DMS79 treated with DMSO at 0.1 percent for 48 hours (cell line): Measurements from ENCODE around the gene ATF7.
"Not testable (repeated sequence)": the region's sequence is repeated elsewhere in the genome, so short reads cannot be mapped to it uniquely, and the experiment has no call there.

Source experiments
- DNase-seq: peaks from one replicate; lab custom pipeline; 2025; lab: John Stamatoyannopoulos, UW

ATF7 gene

DNA sequence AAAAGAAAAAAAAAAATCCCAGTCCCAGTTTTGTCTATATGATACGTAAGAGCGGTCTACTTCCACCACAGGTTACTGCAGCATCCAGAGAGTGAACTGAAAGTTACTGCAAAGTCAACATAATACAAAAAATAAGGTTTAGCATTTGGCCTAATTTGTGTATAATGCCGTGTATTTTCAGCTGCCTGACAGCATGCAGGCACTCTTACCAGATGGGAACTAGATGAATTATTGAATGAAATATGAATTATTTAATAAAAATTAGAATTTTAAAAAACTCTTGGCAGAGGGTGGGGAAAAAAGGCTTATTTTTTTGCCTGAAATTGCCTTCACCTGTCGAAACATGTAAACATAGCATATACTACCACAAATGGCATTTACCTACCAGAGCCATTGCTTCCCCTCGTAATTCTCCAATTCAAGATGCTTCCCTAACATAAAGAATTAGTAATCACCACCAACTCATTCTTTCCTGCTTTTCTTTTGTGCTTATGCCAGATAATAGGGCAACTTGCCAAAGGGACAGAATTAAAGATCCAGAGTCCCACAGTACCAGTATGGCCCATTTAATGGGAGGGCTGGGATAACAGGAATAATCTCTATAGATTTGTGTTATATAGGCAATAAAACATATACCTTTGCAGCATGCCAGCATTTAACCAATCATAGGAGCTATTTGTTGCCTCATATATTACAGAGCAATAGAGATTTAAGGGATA lies 31.1 kb downstream of the ATF7 start:
- no peak for DNase-seq

DNA sequence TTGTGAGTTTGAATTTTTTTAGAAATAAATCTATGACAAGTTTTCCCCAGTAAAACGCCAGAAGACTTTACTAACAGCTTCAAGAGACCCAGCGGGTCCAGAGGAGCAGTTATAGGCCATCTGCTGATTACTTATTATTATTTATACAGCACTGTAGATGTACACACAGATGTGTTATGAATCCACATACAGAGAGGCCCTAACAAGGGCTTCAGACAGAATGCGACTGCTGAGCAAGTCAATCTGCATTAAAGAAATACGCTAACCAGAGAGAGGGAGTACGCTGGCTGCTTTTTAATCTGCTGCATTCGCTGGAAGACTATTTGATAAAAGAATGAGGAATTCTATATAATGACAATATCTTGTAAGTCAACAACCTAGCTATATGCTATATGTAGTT lies 32.5 kb downstream of the ATF7 start:
- no peak for DNase-seq

GRCh38 chr12:53593031-53593430 lies 33.2 kb downstream of the ATF7 start:
- DNase-seq: no peak

- no peak for DNase-seq
Observed at GRCh38 chr12:53592426-53592825, 33.8 kb downstream of the ATF7 start.

DNA sequence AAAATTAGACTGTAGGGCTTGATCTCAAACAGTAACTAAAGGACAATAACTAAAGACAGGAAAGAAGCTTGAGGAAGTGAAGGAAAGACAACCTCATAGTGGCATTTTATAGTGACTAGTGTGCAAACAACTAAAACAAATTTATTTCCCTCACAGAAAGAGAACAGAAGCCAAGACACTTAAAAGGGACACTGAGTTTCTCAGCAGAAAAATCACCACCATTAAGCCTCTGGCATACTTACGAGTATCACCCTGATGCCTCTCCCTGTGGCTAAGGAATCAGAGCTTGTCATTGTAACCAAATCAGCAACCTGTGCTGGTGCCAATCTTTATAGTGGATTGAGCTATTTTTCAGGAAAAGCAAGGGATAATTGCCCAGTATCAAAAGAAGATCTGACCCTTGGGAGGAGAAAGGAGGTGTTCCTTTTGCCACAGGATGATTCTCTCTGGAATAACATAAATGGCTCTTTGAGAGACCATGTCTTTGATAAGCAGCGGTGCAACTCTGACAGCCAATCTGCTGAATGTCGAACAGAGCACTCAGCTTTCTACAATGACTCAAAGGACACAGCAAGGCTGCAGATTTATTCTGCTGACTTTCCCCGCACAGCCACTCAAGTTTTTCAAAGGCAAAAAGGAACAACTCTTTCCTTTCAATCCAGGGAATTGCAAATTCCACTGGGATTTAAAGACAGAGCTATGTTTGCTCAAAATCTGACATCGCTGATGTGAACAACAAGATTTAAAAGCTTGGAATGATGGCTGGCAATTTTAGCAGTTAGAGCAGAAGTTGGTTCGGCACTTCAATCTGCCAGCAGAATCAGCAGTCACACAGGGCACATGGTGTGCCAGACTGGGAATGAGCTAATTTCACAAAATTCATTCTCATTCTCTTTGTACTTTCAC lies 34.6 kb downstream of the ATF7 start:
- no peak for DNase-seq

- DNase-seq: no peak
Observed at GRCh38 chr12:53590652-53591051, 35.5 kb downstream of the ATF7 start.

DNA sequence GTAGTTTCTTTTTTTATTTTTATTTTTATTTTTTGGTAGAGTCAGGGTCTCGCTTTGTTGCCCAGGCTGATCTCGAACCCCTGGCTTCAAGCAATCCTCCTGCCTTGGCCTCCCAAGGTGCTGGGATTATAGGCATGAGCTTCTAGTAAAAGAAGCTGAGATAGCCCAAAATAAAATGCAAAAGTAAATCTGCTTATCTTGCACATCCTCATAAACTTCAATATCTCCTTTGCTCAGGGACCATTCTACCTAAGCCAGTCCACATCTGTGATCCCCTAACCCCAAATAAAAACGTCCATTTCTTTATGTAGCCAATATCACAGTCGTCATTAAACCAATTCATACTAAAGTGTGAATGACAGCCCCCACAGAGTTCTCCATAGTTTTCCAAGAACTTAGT lies 36.3 kb downstream of the ATF7 start:
- no peak for DNase-seq

DNA sequence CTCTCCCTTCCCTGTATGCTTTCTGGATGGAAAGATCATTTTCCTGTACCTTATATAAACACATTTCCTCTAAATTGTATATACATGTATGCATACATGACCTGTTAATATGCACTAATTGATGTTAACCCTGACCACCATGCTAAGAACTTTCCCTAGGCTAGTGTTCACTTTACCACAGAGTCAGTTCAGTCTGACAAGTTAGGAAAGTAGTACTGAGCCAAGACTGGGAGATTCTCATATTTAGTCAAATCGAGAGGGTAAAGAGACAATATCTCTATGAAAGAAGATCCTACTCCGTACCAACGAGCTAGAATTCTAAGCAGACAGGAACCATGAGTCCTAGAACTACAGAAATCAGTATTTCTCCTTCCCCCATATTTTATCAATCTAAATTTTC lies 36.8 kb downstream of the ATF7 start:
- no peak for DNase-seq

DNA sequence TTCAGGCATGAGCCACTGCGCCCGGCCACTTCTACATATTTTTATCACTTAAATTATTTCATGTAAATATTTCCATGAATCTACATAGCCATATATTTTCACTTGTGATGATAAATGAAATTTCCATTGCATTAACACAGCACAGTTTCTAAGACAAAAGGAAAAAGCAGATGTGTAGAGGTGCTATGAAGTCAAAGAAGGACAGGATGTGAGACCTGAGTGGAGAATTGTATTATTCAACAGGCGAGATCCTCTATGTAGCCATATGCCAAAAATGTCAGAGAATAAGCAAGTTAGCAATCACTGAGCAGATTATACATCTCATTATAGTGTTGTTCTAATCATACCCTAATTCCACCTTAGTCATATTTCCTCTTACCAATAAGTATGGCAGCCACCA lies 38.1 kb downstream of the ATF7 start:
- DNase-seq: no peak

- DNase-seq: no peak
Observed at GRCh38 chr12:53586745-53587144, 39.4 kb downstream of the ATF7 start.

- no peak for DNase-seq
Observed at GRCh38 chr12:53585448-53586125, 40.6 kb downstream of the ATF7 start.

- no peak for DNase-seq
Observed at GRCh38 chr12:53579545-53579955, 46.6 kb downstream of the ATF7 start.

GRCh38 chr12:53578783-53579182 lies 47.4 kb downstream of the ATF7 start:
- DNase-seq: no peak

- no peak for DNase-seq
Observed at GRCh38 chr12:53577941-53578352, 48.2 kb downstream of the ATF7 start.

DNA sequence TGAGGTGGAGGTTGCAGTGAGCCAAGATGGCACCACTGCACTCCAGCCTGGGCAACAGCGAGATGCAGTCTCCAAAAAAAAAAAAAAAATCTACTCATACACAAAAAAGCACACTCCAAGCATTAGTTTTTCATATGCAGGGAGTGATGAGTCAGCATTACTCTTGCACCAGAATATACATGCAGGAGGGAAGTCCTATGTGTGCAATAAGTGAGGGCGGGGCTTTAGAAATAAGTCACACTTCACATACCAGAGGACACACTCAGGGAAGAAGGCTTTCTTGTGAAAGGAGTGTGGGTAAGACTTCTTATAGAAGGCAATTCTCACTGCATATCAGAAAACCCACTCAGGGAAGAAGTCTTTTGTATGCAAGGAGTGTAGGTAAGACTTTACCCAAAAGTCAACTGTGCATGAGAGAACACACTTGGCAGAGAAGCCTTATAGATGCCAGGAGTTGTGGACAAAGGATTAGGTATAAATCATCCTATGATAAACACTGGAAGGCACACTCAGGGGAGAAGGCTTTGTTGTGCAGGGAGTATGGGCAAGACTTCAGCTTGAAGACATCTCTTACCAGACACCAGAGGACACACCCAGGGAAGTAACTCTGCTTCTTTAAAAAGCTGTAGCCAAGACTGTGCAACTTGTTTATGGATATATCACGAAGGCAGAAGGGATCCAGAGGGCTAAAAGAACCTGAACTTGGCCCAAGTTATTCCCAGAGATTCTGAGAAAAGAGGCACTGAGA lies 50.5 kb downstream of the ATF7 start:
- DNase-seq: no peak

GRCh38 chr12:53572134-53572758 lies 53.9 kb downstream of the ATF7 start:
- DNase-seq: no peak

DNA sequence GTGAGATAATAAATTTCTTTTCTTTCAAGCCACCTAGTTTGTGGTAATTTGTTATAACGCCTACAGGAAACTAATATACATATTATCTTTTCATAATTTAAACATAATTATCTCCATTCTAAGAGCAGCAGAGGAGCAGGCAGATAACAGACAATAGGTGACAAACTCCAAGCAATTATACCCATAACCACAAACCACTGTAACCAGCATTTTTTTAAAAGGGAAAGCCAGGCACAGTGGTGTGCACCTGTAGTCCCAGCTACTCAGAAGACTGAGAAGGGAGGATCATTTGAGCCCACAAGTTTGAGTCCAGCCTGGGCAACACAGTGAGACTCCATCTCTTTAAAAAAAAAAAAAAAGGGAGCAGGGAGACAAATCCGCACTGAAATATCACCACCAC lies 54.9 kb downstream of the ATF7 start:
- DNase-seq: no peak

DNA sequence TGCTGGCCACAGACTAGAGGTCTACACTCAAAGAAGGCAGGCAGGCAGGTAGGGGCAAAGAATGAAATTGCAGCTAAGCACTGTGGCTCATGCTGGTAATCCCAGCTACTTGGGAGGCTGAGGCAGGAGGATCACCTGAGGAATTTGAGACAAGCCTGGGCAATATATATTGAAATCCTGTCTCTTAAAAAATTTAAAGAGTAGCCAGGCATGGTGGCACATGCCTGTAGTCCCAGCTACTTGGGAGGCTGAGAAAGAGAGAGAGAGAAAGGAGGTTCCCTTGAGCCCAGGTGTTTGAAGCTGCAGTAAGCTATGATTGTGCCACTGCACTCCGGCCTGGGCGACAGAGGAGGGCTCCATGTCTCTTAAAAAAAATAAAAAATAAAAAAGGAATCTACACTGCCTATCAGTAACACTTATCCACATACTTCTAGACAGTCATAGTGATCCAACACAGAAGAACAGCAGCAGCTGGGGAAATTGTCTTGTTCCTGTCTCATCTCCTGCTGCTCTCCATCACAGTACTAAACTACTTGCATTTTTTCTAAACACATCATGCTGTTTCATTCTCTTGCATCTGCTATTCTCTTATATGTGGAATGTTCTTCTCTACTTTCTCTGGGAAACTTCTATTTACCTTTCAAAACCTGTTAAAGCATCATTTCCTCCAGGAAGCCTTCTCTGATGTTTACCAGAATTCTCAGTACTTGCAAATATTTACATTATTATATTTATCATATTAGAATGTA lies 57.2 kb downstream of the ATF7 start:
- DNase-seq: no peak

- DNase-seq: no peak
Observed at GRCh38 chr12:53567961-53568808, 58.0 kb downstream of the ATF7 start.

DNA sequence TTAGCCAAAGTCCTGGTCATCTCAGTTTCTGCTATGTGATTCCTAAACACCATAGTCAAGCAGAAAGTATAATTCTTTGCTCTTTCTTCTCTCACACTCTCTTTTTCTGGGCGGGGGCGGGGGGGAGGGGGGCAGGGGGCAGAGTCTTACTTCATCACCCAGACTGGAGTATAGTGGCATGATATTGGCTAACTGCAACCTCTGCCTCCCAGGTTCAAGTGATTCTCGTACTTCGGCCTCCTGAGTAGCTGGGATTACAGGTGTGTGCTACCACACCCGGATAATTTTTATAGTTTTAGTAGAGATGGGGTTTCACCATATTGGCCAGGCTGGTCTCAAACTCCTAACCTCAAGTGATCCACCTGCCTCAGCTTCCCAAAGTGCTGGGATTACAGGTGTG lies 60.8 kb downstream of the ATF7 start:
- DNase-seq: not testable (repeated sequence)
